H9 (cell line): Measurements from ENCODE around the gene PDE1C. TPM values are rescaled to one million over a fixed set of nuclear protein-coding genes. Genes with fewer than 3 reads are reported as not detected.

Experiments used
- DNase-seq: peaks from one replicate; pipeline ENCODE4 v3.0.0-alpha.2; 2017
- H2AFZ ChIP-seq: one replicate; pipeline ENCODE4 v1.6.1; 2013; ENCODE audit warnings: mild to moderate bottlenecking, low read length, control low read depth, moderate library complexity
- H2AK5ac ChIP-seq: 2 replicates; pipeline ENCODE4 v1.6.1; 2013; ENCODE audit warnings: low read length, control low read depth, mixed read lengths; ENCODE audit not compliant: insufficient read length
- H2BK120ac ChIP-seq: one replicate; pipeline ENCODE4 v1.6.1; 2013; ENCODE audit warnings: low read depth, mild to moderate bottlenecking, low read length, control low read depth, inconsistent platforms; ENCODE audit not compliant: poor library complexity, severe bottlenecking
- H2BK12ac ChIP-seq: 2 replicates; pipeline ENCODE4 v1.6.1; 2013; ENCODE audit warnings: low read length, control low read depth, mixed read lengths, low read depth; ENCODE audit not compliant: insufficient read length
- H2BK15ac ChIP-seq: 2 replicates; pipeline ENCODE4 v1.6.1; 2013; ENCODE audit warnings: low read depth, low read length, control low read depth
- H2BK20ac ChIP-seq: one replicate; pipeline ENCODE4 v1.6.1; 2013; ENCODE audit warnings: low read depth, mild to moderate bottlenecking, low read length, control low read depth, inconsistent platforms; ENCODE audit not compliant: poor library complexity, severe bottlenecking
- H2BK5ac ChIP-seq: 2 replicates; pipeline ENCODE4 v1.6.1; 2013; ENCODE audit warnings: low read length, control low read depth, mixed read lengths; ENCODE audit not compliant: insufficient read length
- H3K14ac ChIP-seq: 2 replicates; pipeline ENCODE4 v1.6.1; 2013; ENCODE audit warnings: low read length, control low read depth; ENCODE audit not compliant: insufficient read depth
- H3K18ac ChIP-seq: 2 replicates; pipeline ENCODE4 v1.6.1; 2013; ENCODE audit warnings: low read depth, mild to moderate bottlenecking, mixed read lengths, low read length, control low read depth; ENCODE audit not compliant: insufficient read length
- H3K23ac ChIP-seq: 2 replicates; pipeline ENCODE4 v1.6.1; 2013; ENCODE audit warnings: low read length, control low read depth, mixed read lengths, low read depth; ENCODE audit not compliant: insufficient read length
- H3K23me2 ChIP-seq: 2 replicates; pipeline ENCODE4 v1.6.1; 2013; ENCODE audit warnings: low read depth, mild to moderate bottlenecking, mixed read lengths, low read length, control low read depth; ENCODE audit not compliant: insufficient read length, poor library complexity, severe bottlenecking
- H3K27ac ChIP-seq: 2 replicates; pipeline ENCODE4 v1.5.1; 2013; ENCODE audit warnings: low read length, control low read depth, mixed read lengths, low read depth; ENCODE audit not compliant: insufficient read length
- H3K27me3 ChIP-seq: 2 replicates; pipeline ENCODE4 v1.6.1; 2013; ENCODE audit warnings: low read length, control low read depth, inconsistent platforms; ENCODE audit not compliant: insufficient read depth
- H3K4ac ChIP-seq: 2 replicates; pipeline ENCODE4 v1.6.1; 2013; ENCODE audit warnings: low read depth, mild to moderate bottlenecking, control low read depth, inconsistent platforms, low read length, moderate library complexity
- H3K4me1 ChIP-seq: 2 replicates; pipeline ENCODE4 v1.6.1; 2013; ENCODE audit warnings: low read length, control low read depth, inconsistent platforms; ENCODE audit not compliant: insufficient read depth
- H3K4me2 ChIP-seq: 2 replicates; pipeline ENCODE4 v1.6.1; 2013; ENCODE audit warnings: low read length, control low read depth, mixed read lengths; ENCODE audit not compliant: insufficient read length, insufficient read depth
- H3K56ac ChIP-seq: 2 replicates; pipeline ENCODE4 v1.6.1; 2013; ENCODE audit warnings: low read depth, mild to moderate bottlenecking, mixed read lengths, low read length, control low read depth; ENCODE audit not compliant: insufficient read length
- H3K79me1 ChIP-seq: 2 replicates; pipeline ENCODE4 v1.6.1; 2013; ENCODE audit warnings: low read depth, mild to moderate bottlenecking, moderate library complexity, low read length, control low read depth, inconsistent platforms; ENCODE audit not compliant: insufficient read depth, poor library complexity, severe bottlenecking
- H3K79me2 ChIP-seq: 2 replicates; pipeline ENCODE4 v1.6.1; 2013; ENCODE audit warnings: low read length, control low read depth, inconsistent platforms; ENCODE audit not compliant: insufficient read depth
- H3K9ac ChIP-seq: 2 replicates; pipeline ENCODE4 v1.6.1; 2013; ENCODE audit warnings: low read length, control low read depth, mixed read lengths; ENCODE audit not compliant: insufficient read length; ENCODE audit errors: extremely low read depth
- H3K9me3 ChIP-seq: one replicate; pipeline ENCODE4 v1.6.1; 2013; ENCODE audit warnings: low read depth, low read length, inconsistent platforms; ENCODE audit not compliant: control insufficient read depth
- H3T11ph ChIP-seq: one replicate; pipeline ENCODE4 v1.6.1; 2013; ENCODE audit warnings: mild to moderate bottlenecking, low read length, control low read depth, inconsistent platforms
- H4K20me1 ChIP-seq: one replicate; pipeline ENCODE4 v1.6.1; 2013; ENCODE audit not compliant: control insufficient read depth, insufficient read length, insufficient read depth
- H4K5ac ChIP-seq: 2 replicates; pipeline ENCODE4 v1.6.1; 2013; ENCODE audit warnings: low read depth, mild to moderate bottlenecking, mixed read lengths, low read length, control low read depth; ENCODE audit not compliant: insufficient read length
- H4K8ac ChIP-seq: replicated peaks from 2 replicates; pipeline ENCODE4 v1.6.1; 2013; ENCODE audit warnings: low read length, control low read depth, mixed read lengths, low read depth; ENCODE audit not compliant: insufficient read length
- H4K91ac ChIP-seq: 2 replicates; pipeline ENCODE4 v1.6.1; 2013; ENCODE audit warnings: low read depth, mild to moderate bottlenecking, moderate library complexity, mixed read lengths, low read length, control low read depth; ENCODE audit not compliant: insufficient read length
- H3K27ac Mint-ChIP-seq, 3 experiments: 2 replicates in 2 of 3; 3 replicates in 1 of 3; pipeline ENCODE4 v1.8.0; 2020 to 2021; ENCODE audit warnings: mixed read lengths in 3 of 3, mild to moderate bottlenecking in 1 of 3, moderate library complexity in 1 of 3
- H3K27me3 Mint-ChIP-seq: 2 replicates; pipeline ENCODE4 v1.8.0; 2021; ENCODE audit warnings: low read depth, mild to moderate bottlenecking, moderate library complexity, mixed read lengths
- H3K36me3 Mint-ChIP-seq, 3 experiments: 2 replicates in 2 of 3; 3 replicates in 1 of 3; pipeline ENCODE4 v1.8.0; 2020 to 2021; ENCODE audit warnings: low read depth in 3 of 3, mixed read lengths in 3 of 3; ENCODE audit not compliant: insufficient read depth in 1 of 3
- H3K4me1 Mint-ChIP-seq, 2 experiments: 2 replicates each; pipeline ENCODE4 v1.8.0; 2020; ENCODE audit warnings: mixed read lengths in 2 of 2
- H3K4me3 Mint-ChIP-seq, 2 experiments: 2 replicates in 1 of 2; 3 replicates in 1 of 2; pipeline ENCODE4 v1.8.0; 2020 to 2021; ENCODE audit warnings: mild to moderate bottlenecking in 2 of 2, mixed read lengths in 2 of 2, moderate library complexity in 1 of 2
- H3K9me3 Mint-ChIP-seq, 2 experiments: 2 replicates in 1 of 2; 3 replicates in 1 of 2; pipeline ENCODE4 v1.8.0; 2020; ENCODE audit warnings: mild to moderate bottlenecking in 2 of 2, mixed read lengths in 2 of 2, moderate library complexity in 1 of 2
- WGBS: extraction: QIAGEN DNeasy Blood & Tissue Kit; methylation state at CpG from one replicate; pipeline ENCODE4 v1.1.7; 2013; ENCODE audit warnings: missing lambda C conversion rate, low lambda C conversion rate, mixed read lengths; ENCODE audit not compliant: insufficient read length; ENCODE audit errors: extremely low coverage; 5-methylcytosine and 5-hydroxymethylcytosine counted together
- total RNA-seq: library from RNA; stranded (reverse); gene quantifications from 2 replicates; pipeline ENCODE4 v1.2.1, GENCODE V29; 2021
- TF ChIP-seq, protein P1 (sequence below): fragments of 200-600 bp; sonication (generic); conservative IDR thresholded peaks from 3 replicates; pipeline ENCODE4 v1.8.0; 2021; ENCODE audit warnings: antibody characterized with exemption, mild to moderate bottlenecking

The PDE1C gene
- total RNA-seq, 1 experiment from 2014 or later, result 0.17 TPM

- Histone ChIP-seq H3K56ac (no peak overlapping the region), H3K23ac (no peak overlapping the region), H3K4me1 (no peaks in the 10 kb centered on the region), H3T11ph (no peak overlapping the region), H4K20me1 (no peaks in the 10 kb centered on the region), H3K14ac (no peak overlapping the region), H4K8ac (no peak overlapping the region), H3K23me2 (no peaks in the 10 kb centered on the region), H2BK15ac (no peak overlapping the region), H2BK120ac (no peak overlapping the region), H3K4ac (no peak overlapping the region), H3K27me3 (no peaks in the 10 kb centered on the region; the same call in 1 of the 2 replicates), H2BK20ac (no peak overlapping the region), H2AK5ac (no peak overlapping the region), H3K18ac (no peak overlapping the region), H4K91ac (no peak overlapping the region), H2BK5ac (no peak overlapping the region), H4K5ac (no peak overlapping the region), H2AFZ (no peak overlapping the region), H3K79me1 (no peaks in the 10 kb centered on the region), H3K4me2 (no peak overlapping the region), H3K79me2 (no peaks in the 10 kb centered on the region), H3K27ac (no peak overlapping the region), H3K9me3 (no peaks in the 10 kb centered on the region), H3K9ac (no peak overlapping the region), H2BK12ac (no peak overlapping the region)
- Mint-ChIP-seq H3K4me3 (no peak overlapping the region), H3K36me3 (no peaks in the 10 kb centered on the region), H3K4me1 (peaks cover 0 to 4% of the 10 kb centered on the region in 2 experiments; a peak in 2 of 4 replicates), H3K9me3 (no peaks in the 10 kb centered on the region), H3K27me3 (peaks cover 10% of the 10 kb centered on the region), H3K27ac (no peak overlapping the region)
- no CpG with 5 or more reads among the region's 5 CpGs for WGBS
- TF ChIP-seq, protein P1, sequence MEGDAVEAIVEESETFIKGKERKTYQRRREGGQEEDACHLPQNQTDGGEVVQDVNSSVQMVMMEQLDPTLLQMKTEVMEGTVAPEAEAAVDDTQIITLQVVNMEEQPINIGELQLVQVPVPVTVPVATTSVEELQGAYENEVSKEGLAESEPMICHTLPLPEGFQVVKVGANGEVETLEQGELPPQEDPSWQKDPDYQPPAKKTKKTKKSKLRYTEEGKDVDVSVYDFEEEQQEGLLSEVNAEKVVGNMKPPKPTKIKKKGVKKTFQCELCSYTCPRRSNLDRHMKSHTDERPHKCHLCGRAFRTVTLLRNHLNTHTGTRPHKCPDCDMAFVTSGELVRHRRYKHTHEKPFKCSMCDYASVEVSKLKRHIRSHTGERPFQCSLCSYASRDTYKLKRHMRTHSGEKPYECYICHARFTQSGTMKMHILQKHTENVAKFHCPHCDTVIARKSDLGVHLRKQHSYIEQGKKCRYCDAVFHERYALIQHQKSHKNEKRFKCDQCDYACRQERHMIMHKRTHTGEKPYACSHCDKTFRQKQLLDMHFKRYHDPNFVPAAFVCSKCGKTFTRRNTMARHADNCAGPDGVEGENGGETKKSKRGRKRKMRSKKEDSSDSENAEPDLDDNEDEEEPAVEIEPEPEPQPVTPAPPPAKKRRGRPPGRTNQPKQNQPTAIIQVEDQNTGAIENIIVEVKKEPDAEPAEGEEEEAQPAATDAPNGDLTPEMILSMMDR, result no peak
- DNase-seq, result no peak
These were observed 335.8 kb downstream of the PDE1C start for GRCh38 chr7:31734456-31734855.
